Smooth muscle cell (in vitro differentiated cells): Measurements from ENCODE around the gene LRRC8C. TPM values are rescaled to one million over a fixed set of nuclear protein-coding genes. Genes with fewer than 3 reads are reported as not detected.

Source experiments
- DNase-seq: peaks from one replicate; lab custom pipeline; 2025; ENCODE audit not compliant: unreplicated experiment; lab: John Stamatoyannopoulos, UW
- H2AFZ ChIP-seq: fragments of 200-600 bp; sonication (generic); 2 replicates; pipeline ENCODE4 v1.6.0; 2016; ENCODE audit warnings: antibody characterized with exemption, low read depth, mild to moderate bottlenecking
- H3F3A ChIP-seq: fragments of 200-600 bp; sonication (generic); 2 replicates; pipeline ENCODE4 v1.6.0; 2017; ENCODE audit warnings: antibody characterized with exemption, low read depth
- H3K27ac ChIP-seq: fragments of 200-600 bp; sonication (generic); 2 replicates; pipeline ENCODE4 v1.5.1; 2016; ENCODE audit warnings: low read depth, mild to moderate bottlenecking
- H3K27me3 ChIP-seq: fragments of 200-600 bp; sonication (generic); 2 replicates; pipeline ENCODE4 v1.6.1; 2016; ENCODE audit warnings: low read depth, mild to moderate bottlenecking
- H3K36me3 ChIP-seq: fragments of 200-600 bp; sonication (generic); 2 replicates; pipeline ENCODE4 v1.5.1; 2016; ENCODE audit warnings: low read depth
- H3K4me1 ChIP-seq: fragments of 200-600 bp; sonication (generic); 2 replicates; pipeline ENCODE4 v1.5.1; 2016; ENCODE audit warnings: low read depth
- H3K4me2 ChIP-seq: fragments of 200-600 bp; sonication (generic); 2 replicates; pipeline ENCODE4 v1.6.0; 2016; ENCODE audit warnings: mild to moderate bottlenecking
- H3K4me3 ChIP-seq: fragments of 200-600 bp; sonication (generic); 2 replicates; pipeline ENCODE4 v1.5.1; 2016; ENCODE audit warnings: mild to moderate bottlenecking
- H3K79me2 ChIP-seq: fragments of 200-600 bp; sonication (generic); 2 replicates; pipeline ENCODE4 v1.6.0; 2016; ENCODE audit warnings: low read depth, mild to moderate bottlenecking
- H3K9ac ChIP-seq: fragments of 200-600 bp; sonication (generic); 2 replicates; pipeline ENCODE4 v1.6.0; 2016; ENCODE audit warnings: low read depth
- H3K9me3 ChIP-seq: fragments of 200-600 bp; sonication (generic); replicated peaks from 2 replicates; pipeline ENCODE4 v1.5.1; 2016; ENCODE audit warnings: low read depth
- H4K20me1 ChIP-seq: fragments of 200-600 bp; sonication (generic); 2 replicates; pipeline ENCODE4 v1.6.0; 2016; ENCODE audit warnings: low read depth
- WGBS: methylation state at CpG from one replicate; pipeline ENCODE4 v1.1.7; 2016; ENCODE audit warnings: low lambda C conversion rate; 5-methylcytosine and 5-hydroxymethylcytosine counted together
- polyA plus RNA-seq: library from polyadenylated mRNA; unstranded; fragments of >200 nt; fragmentation: Nextera tagmentation; extraction: Ambion mirVana; gene quantifications from 2 replicates; pipeline ENCODE4 v1.2.1, GENCODE V29; 2016
- total RNA-seq: library from RNA; depleted of rRNA; stranded (reverse); fragments of >200 nt; gene quantifications from 2 replicates; pipeline ENCODE4 v1.2.3, GENCODE V29; 2014
- TF ChIP-seq, protein P1 (sequence below): fragments of 200-600 bp; sonication (generic); IDR thresholded peaks from 2 replicates; pipeline ENCODE4 v1.5.1; 2017; ENCODE audit warnings: borderline replicate concordance, mild to moderate bottlenecking, antibody characterized with exemption; ENCODE audit not compliant: insufficient read depth, poor library complexity, severe bottlenecking

Gene LRRC8C
- total and polyA plus RNA-seq, 2 experiments from 2014 or later, result 2.2 to 7.2 TPM

DNA sequence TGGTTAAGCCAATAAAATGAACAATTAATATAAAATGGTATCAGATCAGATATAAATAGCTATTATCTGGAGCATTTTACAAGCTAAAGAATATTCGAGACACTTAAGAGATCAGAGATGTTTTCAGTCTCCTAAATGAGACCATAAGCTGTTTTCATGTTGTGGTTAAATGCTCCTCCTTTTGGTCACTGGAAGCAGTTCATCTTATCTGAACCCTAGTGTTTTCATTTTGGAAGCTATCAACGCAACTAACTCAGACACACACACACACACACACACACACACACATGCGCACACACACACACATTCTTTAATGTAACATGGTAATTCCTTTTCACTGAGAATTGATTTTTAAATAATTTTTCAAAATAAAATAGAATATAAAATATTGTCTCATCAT is 10.0 kb upstream of the LRRC8C start:
- Histone ChIP-seq H3K79me2 (no peaks in the 10 kb centered on the region), H3F3A (peaks cover 9% of the 10 kb centered on the region), H3K4me1 (no peaks in the 10 kb centered on the region), H3K36me3 (no peaks in the 10 kb centered on the region), H3K4me3 (no peak overlapping the region), H3K27me3 (no peaks in the 10 kb centered on the region), H3K9me3 (no peaks in the 10 kb centered on the region), H3K4me2 (no peak overlapping the region), H3K9ac (no peak overlapping the region), H2AFZ (no peak overlapping the region), H3K27ac (no peak overlapping the region), H4K20me1 (no peaks in the 10 kb centered on the region)
- DNase-seq, result no peak
- WGBS, result 43% methylated on average over 3 of the region's 3 CpGs
- TF ChIP-seq, protein P1, sequence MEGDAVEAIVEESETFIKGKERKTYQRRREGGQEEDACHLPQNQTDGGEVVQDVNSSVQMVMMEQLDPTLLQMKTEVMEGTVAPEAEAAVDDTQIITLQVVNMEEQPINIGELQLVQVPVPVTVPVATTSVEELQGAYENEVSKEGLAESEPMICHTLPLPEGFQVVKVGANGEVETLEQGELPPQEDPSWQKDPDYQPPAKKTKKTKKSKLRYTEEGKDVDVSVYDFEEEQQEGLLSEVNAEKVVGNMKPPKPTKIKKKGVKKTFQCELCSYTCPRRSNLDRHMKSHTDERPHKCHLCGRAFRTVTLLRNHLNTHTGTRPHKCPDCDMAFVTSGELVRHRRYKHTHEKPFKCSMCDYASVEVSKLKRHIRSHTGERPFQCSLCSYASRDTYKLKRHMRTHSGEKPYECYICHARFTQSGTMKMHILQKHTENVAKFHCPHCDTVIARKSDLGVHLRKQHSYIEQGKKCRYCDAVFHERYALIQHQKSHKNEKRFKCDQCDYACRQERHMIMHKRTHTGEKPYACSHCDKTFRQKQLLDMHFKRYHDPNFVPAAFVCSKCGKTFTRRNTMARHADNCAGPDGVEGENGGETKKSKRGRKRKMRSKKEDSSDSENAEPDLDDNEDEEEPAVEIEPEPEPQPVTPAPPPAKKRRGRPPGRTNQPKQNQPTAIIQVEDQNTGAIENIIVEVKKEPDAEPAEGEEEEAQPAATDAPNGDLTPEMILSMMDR, result peak; percentile 24

DNA sequence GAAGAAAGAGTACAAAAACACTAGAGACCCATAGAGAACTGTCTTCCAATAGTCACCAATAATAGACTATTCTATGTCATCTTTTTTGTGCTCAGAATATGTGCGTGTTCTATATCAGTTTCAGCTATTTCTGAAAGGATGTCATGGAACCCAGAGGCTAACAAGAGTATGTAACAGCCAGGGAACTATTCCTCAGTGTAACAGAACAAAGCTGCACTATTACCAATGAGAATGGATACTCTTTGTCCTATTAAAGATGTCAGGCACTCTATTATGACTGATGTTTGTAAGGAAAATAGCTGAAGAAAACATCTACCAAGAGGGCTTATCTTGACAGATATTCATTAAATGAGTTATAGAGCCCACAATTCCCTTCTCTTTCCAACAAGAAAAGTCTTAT is 8.6 kb upstream of the LRRC8C start:
- Histone ChIP-seq H3F3A (peaks cover 9% of the 10 kb centered on the region), H3K9me3 (no peaks in the 10 kb centered on the region), H3K27ac (no peak overlapping the region), H3K79me2 (no peaks in the 10 kb centered on the region), H3K27me3 (no peaks in the 10 kb centered on the region), H3K4me1 (no peaks in the 10 kb centered on the region), H3K9ac (no peak overlapping the region), H2AFZ (no peak overlapping the region), H3K36me3 (no peaks in the 10 kb centered on the region), H3K4me2 (no peak overlapping the region), H3K4me3 (no peak overlapping the region), H4K20me1 (no peaks in the 10 kb centered on the region)
- WGBS, result 91% methylated on average over 1 of the region's 1 CpG
- TF ChIP-seq, protein P1, result no peak
- no peak for DNase-seq

DNA sequence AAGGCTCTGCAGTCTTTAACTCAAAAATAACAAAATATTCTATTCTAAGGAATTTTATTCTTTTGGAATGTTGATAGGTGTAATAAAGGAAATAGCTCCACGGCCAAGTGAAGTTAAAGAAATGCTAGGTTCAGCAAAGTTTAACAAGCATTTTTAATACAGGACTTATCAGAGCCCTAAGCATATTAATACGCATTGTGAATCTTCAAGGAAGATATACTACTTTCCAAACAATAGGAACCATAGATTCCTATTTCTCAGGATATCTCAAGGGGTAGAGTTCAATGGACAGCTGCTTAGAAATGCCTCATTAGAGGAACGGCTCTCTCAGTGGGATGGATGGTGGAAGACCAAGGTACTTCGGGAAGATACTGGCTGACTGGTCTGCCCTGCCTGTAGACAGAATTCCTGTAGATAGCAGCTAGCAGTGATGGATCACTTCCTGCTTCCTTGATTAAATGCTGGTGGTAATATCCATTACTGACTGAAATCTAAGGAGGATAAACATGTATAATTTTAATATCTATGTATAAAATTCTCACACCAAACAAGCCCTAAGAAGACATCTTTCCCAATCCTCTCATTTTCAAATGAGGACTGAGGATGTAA is 8.1 kb upstream of the LRRC8C start:
- 94% methylated on average over 4 of the region's 4 CpGs for WGBS
- H4K20me1 ChIP-seq, result no peaks in the 10 kb centered on the region
- TF ChIP-seq, protein P1, result no peak
- no peaks in the 10 kb centered on the region for H3K9me3 ChIP-seq
- H3F3A ChIP-seq, result peaks cover 9% of the 10 kb centered on the region
- no peaks in the 10 kb centered on the region for H3K79me2 ChIP-seq
- H3K4me2 ChIP-seq, result no peak overlapping the region
- H2AFZ ChIP-seq, result no peak overlapping the region
- no peak for DNase-seq
- no peaks in the 10 kb centered on the region for H3K36me3 ChIP-seq
- no peak overlapping the region for H3K27ac ChIP-seq
- H3K27me3 ChIP-seq, result no peaks in the 10 kb centered on the region
- H3K9ac ChIP-seq, result no peak overlapping the region
- H3K4me3 ChIP-seq, result no peak overlapping the region
- no peaks in the 10 kb centered on the region for H3K4me1 ChIP-seq

DNA sequence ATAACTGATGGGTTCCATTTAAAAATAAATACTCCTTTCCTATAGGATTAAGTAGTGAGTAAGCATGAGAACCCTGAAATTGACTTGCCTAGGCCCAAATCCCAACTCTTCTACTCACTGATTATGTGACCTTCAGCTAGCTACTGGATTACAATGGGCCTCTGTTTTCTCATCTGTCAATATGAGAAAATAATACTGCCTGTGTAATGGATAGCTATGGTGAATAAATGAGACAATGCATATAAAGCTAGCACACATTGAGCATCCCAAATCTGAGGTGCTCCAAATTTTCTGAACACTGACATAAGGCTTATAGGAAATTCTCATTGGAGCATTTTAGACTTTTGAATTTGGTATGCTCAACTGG is 5.3 kb upstream of the LRRC8C start:
- no peak overlapping the region for H3K4me3 ChIP-seq
- peaks cover 7% of the 10 kb centered on the region for H3K4me1 ChIP-seq
- no peak overlapping the region for H3K27ac ChIP-seq
- no peak overlapping the region for H3K9ac ChIP-seq
- H2AFZ ChIP-seq, result no peak overlapping the region
- no peak overlapping the region for H3K4me2 ChIP-seq
- H3K27me3 ChIP-seq, result no peaks in the 10 kb centered on the region
- H3K79me2 ChIP-seq, result no peaks in the 10 kb centered on the region
- TF ChIP-seq, protein P1, result no peak
- no peaks in the 10 kb centered on the region for H4K20me1 ChIP-seq
- peaks cover 9% of the 10 kb centered on the region for H3F3A ChIP-seq
- H3K9me3 ChIP-seq, result no peaks in the 10 kb centered on the region
- H3K36me3 ChIP-seq, result no peaks in the 10 kb centered on the region
- no peak for DNase-seq
